HG03108 (cell line): ENCODE data around the gene RASA3.

ENCODE experiments used
- ATAC-seq: cut with Tn5 transposase; IDR thresholded peaks from one replicate; pipeline ENCODE4 v1.9.1; 2021; ENCODE audit warnings: moderate library complexity; ENCODE audit not compliant: unreplicated experiment

Gene RASA3

DNA sequence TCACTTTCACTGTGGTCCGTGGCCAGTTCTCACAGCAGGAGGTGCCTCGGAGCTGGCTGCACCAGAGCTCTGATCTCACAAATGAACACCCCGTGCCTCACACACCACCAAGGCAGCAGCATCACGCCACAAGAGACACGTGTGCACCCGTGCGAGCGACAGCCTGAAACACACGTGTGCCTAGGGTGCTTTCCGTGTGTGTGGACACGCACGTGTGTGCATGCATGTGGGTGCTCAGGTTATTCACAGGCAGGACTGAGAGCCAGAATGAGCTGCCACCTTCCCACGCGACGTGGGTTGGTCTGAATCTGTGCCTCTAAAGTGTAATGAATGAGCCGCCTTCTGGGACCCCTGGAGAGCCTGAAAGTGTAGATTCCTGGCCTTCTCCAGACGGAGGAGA is 90.9 kb downstream of the RASA3 start:
- no peak for ATAC-seq

DNA sequence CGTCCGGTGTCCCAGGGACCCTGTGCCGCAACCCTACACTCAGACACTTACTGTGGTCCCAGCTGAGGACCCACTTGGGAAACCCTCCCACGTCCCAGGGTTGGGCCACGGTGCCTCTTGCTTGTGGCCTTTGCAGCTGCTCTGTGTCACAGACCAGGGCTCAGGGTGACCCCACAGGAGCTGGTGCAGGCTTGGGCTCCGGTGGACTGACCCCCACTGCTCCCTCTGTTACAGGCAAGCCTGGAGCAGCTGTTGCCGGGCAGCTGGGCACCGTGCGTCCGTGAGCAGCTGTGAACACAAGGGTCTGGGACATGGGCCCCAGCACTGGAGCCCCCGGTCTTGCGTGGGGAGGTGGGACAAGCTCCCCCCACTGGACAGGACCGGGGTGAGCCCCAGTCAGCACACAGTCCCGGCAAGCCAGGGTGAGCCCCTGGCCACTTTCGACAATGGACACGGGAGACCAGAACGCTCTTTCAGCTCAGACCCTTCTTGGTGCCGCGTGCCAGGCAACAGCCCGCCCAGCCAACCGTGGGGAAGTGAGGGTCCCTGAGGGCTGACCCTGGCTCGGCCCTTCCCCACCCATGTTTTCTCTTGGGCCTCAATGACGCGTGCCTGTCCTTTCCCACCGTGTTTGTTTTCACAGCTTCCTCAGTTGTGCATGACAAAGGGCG is 92.8 kb downstream of the RASA3 start:
- no peak for ATAC-seq

- ATAC-seq = no peak
These were observed 93.5 kb downstream of the RASA3 start for GRCh38 chr13:114038900-114039299.

DNA sequence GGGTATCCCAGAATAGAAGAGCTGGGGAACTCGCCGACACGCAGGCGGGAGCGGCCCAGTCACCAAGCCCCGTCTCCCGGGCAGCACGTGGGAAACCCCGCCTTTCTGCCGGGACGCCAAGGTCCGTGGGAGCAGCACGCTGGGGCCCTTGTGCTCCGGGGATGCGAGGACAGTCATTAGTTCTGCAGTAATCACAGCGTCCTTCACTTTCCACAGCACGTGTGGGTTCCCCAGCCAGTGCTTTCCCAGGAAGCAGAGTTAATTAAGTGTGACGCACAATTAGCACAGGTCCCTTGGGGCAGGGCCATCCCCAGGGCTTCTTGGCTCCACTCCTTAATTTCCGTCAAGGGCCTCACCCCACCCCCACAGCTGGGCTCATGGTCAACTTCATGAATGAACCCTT is 94.2 kb downstream of the RASA3 start:
- ATAC-seq = no peak

- no peak for ATAC-seq
These were observed 94.7 kb downstream of the RASA3 start for GRCh38 chr13:114037674-114038073.

GRCh38 chr13:114035583-114036531 is 96.6 kb downstream of the RASA3 start:
- ATAC-seq = no peak

GRCh38 chr13:114035186-114035582 is 97.2 kb downstream of the RASA3 start:
- no peak for ATAC-seq

GRCh38 chr13:114034481-114034891 is 97.9 kb downstream of the RASA3 start:
- ATAC-seq = no peak

GRCh38 chr13:114033541-114034315 is 98.7 kb downstream of the RASA3 start:
- ATAC-seq = no peak

DNA sequence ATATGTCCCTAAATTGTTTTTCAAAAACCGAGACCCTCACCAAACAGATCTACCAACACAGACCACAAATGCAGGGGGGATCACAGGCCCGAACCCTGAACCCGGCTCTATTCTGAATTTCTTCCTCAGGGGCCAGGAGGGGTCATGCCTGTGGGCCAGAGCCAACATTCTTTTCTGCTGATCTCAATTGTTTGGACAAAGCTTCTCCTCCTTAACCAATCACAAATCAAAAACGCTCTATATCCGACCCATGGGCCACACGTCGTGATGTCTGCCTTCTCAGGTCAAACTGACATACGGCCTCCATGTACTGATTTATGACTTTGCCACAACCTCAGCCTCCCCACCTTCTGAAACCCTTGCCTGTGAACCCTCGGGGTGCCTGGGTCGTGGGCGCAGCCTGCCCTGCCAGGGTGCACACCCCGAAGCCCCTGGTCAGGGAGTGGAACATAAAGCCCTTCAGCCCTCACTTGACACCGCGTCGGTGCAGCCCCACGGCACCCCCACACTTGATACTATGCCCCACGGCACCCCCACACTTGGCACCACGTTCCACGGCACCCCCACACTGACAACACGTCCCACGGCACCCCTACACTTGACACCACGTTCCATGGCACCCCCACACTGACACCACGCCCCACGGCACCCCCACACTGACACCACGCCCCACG is 100.2 kb downstream of the RASA3 start:
- no peak for ATAC-seq

DNA sequence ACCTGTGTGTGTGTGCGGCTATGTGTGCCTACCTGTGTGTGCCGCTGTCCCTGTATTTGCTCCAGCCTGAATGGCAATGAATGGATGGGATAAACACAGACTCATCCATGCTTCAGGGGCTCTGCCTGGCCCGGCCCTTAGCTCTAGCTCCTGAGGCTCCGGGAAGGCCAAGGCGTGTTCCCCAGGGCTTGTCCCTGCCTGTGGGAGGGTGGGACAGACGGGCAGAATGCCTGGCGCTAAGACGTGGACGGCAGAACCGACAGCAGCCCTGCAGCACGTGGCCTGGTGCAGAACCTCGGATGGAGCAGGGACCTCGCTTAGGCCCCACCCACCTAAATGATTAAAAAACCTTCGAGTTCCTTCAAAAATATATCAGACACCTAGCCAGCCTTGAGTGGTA is 100.8 kb downstream of the RASA3 start:
- ATAC-seq = no peak

- ATAC-seq = no peak
These were observed 101.5 kb downstream of the RASA3 start for GRCh38 chr13:114030666-114031610.

GRCh38 chr13:114029866-114030625 is 102.4 kb downstream of the RASA3 start:
- ATAC-seq = no peak

- no peak for ATAC-seq
These were observed 104.6 kb downstream of the RASA3 start for GRCh38 chr13:114027826-114028225.

GRCh38 chr13:114027046-114027715 is 105.2 kb downstream of the RASA3 start:
- no peak for ATAC-seq

GRCh38 chr13:114026481-114026880 is 105.9 kb downstream of the RASA3 start:
- no peak for ATAC-seq

DNA sequence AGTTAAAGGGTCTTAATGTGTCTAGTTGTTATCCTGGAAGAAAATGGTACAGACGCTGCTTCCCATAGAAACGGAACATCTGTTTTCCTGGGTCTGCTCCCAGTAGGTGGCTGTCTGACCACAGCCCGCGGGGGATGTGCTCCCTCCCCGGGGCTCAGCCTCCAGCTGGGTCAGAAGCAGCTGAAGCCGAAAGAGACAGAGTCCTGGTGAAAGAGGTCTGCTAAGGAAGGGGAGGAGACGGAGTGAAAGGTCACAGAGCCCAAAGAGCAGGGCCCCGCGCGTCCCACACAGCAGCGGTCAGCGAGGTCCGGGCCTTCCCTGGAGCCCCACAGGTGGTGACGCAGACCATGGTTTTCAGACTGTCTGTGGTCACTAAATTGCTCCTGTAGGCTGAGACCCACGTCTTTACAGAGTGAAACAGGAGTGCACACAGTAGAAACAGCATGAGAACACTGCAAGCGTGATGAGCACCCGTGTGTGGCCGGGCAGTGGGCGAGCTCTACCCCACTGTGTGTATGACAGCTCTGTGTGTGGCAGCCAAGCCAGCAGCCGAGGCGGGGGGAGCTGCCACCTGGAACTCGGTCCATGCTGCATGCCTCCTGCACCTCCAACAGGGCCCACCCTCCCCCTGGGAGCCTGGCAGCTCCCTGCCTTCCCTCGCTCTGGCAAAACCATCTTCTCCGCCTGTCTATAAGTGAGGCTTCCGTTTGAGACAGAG is 106.5 kb downstream of the RASA3 start:
- no peak for ATAC-seq

DNA sequence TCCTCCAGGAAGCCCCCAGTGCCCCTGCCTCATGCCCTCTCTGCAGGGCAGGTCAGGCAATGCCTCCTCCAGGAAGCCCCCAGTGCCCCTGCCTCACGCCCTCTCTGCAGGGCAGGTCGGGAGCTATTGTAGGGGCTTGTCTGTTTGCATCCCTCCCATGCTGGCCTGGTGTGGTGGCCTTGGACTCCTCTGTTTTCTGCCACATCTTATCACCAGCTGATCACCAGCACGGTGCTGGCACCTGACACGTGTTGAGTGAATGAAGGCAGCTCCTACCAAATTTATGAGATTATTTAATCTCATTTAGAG is 107.1 kb downstream of the RASA3 start:
- ATAC-seq = no peak
